ENCODE data around the gene IDH3B.
A peak's percentile ranks its signal among the peaks of the same experiment; 100 is the strongest.

Gene IDH3B

DNA sequence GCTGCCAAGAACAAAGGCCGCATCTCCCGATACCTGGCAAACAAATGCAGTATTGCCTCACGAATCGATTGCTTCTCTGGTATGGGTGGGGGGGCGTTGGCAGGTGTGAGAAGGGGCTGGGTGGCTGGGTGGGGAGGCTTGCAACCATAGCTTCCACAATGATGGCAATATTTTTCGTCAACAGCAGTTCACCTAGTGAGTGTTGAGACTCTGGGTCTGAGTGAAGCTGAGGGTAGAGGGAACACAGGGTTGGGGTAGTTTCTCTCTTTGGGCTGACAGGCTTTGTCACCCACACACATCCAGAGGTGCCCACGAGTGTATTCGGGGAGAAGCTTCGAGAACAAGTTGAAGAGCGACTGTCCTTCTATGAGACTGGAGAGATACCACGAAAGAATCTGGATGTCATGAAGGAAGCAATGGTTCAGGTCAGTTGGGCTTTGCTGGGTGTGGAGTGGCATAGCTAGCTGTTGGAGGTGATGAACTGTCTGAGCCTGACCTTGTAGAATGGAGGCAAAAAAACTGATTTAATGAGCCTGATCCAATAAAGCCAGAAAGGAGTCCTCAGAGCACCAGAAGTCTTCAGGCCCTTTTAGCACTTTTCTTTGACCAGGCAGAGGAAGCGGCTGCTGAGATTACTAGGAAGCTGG is 7.4 kb downstream of the IDH3B start:
- no peak for DNase-seq

- DNase-seq, result no peak
Observed at GRCh38 chr20:2655331-2656116, 8.5 kb downstream of the IDH3B start.

GRCh38 chr20:2654831-2655230 is 9.2 kb downstream of the IDH3B start:
- DNase-seq, result no peak

- no peak for DNase-seq
Observed at GRCh38 chr20:2654384-2654822, 9.6 kb downstream of the IDH3B start.

GRCh38 chr20:2653556-2654383 is 10.2 kb downstream of the IDH3B start:
- DNase-seq, result no peak

- DNase-seq, result no peak
Observed at GRCh38 chr20:2652724-2653555, 11.1 kb downstream of the IDH3B start.

GRCh38 chr20:2651772-2652723 is 12.0 kb downstream of the IDH3B start, which contains the start of gene NOP56:
Gene NOP56, plus strand, starts transcription at chr20:2652632. Its CDS starts 29 bp downstream, at chr20:2652661.
- peak; percentile 93 for DNase-seq

- no peak for DNase-seq
Observed at GRCh38 chr20:2643708-2644107, 20.3 kb downstream of the IDH3B start.

GRCh38 chr20:2640899-2641298 is 23.1 kb downstream of the IDH3B start:
- DNase-seq, result no peak

DNA sequence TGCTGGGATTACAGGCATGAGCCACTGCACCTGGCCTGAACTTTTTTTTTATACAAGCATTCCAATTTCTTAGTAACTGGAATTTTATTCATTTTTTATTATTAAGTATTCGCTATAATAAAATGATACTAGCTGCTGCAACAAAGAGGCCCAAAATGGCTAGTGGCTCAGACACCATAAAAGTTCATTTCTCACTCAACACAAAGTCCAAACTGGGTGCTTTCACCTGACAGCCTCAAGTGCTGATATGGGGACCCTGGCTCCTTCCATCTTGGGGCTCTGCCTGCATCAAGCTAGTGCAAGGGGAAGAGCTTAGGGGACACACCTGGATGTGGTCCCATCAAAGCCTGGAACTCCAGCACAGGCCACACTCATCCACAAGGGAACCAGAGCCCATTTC is 23.8 kb downstream of the IDH3B start:
- DNase-seq, result no peak

- no peak for DNase-seq
Observed at GRCh38 chr20:2637246-2637645, 26.8 kb downstream of the IDH3B start.

- no peak for DNase-seq
Observed at GRCh38 chr20:2633381-2633780, 30.6 kb downstream of the IDH3B start.

- DNase-seq, result no peak
Observed at GRCh38 chr20:2631228-2631627, 32.8 kb downstream of the IDH3B start.

- DNase-seq, result no peak
Observed at GRCh38 chr20:2626853-2627541, 37.0 kb downstream of the IDH3B start.

GRCh38 chr20:2625062-2625461 is 39.0 kb downstream of the IDH3B start:
- no peak for DNase-seq

DNA sequence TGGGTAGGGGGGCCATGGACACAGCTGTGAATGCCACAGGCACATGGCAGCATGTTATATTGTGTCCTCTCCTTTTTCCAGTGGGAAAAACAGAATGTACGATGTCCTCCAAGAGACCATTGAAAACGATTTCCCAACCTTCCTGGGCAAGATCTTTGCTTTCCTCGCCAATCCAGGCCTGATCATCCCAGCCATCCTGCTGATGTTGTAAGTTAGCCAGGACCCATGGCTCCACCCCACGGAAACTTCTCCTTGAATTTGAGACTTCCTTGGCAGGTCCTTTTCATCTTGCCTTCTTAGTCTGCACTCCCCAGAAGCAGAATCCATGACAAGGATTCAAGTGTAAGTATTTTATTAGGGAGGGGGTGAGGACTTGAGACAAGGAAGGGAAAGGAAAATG is 39.8 kb downstream of the IDH3B start:
- no peak for DNase-seq

GRCh38 chr20:2619961-2620595 is 43.9 kb downstream of the IDH3B start:
- no peak for DNase-seq

- DNase-seq, result no peak
Observed at GRCh38 chr20:2619337-2619736, 44.7 kb downstream of the IDH3B start.

GRCh38 chr20:2618815-2619214 is 45.2 kb downstream of the IDH3B start:
- DNase-seq, result no peak

GRCh38 chr20:2617099-2617714 is 46.8 kb downstream of the IDH3B start:
- DNase-seq, result no peak

Measured in effector CD8-positive, alpha-beta T cell (primary cell).